Activated naive CD4-positive, alpha-beta T cell treated with Interleukin-2 at 50 U/mL for 16 hours (primary cell): ENCODE results near the gene SACS.
"Not testable (repeated sequence)": the region's sequence is repeated elsewhere in the genome, so short reads cannot be mapped to it uniquely, and the experiment has no call there.

ENCODE experiments used
- DNase-seq: peaks from one replicate; pipeline ENCODE4 v3.0.0-alpha.2; 2020

The SACS gene

DNA sequence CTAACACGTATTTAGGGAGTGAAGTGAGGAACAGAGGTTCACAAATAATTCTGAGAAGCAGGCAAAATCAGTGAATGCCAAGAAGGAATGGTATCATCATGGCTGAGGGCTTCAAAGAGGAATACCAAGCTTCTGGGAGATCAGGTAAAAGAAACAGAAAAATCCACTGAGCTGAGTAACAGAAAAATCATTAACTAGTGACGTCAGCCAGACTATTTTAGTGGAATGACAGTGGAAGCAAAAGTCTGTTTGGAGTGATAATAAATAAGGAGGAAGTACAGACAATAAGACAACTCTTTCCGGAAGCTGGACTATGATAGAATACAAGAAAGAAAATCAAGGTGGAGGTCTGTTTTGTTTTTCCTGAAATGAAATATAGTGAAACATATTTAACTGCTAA lies 83.5 kb downstream of the SACS start:
- DNase-seq: no peak

DNA sequence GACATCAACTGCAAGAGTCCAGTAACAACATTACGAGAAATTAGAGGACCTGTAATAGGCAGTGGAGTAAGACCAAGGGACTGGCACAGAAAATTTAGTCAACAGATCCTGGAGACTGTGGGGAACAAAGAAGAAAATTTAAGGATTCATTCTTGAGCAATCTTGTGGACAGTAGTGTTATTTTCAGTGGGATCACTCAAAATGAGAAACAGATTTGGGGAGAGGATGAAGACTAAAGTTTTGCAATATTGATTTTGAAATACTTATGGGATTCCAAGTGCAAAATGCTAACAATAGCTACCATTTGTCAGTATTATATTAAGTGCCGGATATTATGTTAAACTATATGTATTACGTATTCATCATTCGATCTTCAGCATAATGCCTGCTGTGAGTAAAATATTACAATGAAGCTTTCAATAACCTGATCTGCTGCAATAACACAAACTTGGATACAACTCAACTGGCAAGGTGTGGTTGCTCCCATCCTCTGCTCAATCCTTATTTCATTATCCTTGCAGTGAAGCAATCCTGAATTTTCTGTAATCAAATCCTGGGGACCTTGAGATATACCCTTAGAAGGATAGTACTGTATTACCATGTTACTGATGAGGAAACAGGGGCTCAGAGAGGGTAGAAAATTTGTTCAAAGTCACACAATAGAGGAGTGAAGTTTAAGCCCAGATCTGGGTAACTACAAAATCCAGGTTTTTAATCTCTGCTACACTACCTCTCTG lies 84.2 kb downstream of the SACS start:
- DNase-seq: no peak

DNA sequence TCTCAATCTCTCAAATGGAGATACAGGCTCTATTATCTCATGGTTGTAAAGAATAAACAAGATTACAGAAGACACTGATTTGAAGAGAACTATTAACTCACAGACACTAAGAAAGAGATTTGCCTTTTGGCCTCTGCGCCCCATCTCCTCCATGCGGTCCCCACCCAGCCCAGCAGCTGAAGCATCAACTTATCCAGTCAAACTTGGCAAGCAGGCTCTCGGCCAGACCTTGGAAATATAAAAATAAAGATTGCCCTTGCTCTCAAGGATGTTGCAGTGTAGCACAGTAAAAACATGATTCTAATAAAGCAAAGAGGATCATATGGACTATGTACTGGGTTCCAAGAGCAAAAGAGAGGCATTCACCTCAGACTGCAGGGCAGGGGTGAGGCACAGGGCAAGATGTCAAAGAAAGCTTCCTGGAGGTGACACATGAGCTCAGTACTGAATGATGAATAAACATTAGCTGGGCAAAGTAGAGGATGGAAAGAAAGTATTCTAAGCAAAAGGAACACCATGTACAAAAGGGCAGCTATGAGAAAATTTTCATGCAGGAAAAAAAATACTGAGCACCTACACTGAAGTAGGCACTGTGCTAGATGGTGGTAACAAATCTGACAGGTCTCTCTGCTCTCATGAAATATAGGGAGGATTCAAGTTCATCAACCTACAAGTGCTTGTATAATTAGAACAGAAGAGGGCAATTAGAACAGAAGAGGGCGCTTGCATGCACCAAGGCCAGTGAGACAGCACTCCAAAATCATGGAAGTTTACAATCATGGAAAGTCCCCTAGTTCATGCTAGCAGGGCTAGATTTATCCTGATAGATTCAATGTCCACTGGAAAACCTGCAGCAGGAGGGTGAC lies 85.0 kb downstream of the SACS start:
- no peak for DNase-seq

DNA sequence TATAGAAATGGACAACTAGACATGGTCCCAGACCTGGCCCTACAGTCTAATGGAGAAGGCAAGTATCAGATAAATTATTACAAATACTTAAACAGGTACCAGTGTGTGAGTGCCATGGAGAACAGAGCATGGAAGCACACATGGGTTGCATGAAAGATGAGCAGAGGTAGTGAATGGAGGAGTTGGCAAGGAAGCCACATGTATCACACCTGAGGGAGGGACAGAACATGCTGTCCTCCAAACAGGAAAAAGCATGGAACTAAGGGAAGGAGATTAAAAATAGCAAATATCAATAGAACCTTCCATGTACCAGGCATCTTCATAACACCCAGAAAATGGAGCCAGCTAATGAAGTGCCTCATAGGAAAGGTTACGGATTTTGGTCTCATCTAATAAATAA lies 85.9 kb downstream of the SACS start:
- DNase-seq: no peak

DNA sequence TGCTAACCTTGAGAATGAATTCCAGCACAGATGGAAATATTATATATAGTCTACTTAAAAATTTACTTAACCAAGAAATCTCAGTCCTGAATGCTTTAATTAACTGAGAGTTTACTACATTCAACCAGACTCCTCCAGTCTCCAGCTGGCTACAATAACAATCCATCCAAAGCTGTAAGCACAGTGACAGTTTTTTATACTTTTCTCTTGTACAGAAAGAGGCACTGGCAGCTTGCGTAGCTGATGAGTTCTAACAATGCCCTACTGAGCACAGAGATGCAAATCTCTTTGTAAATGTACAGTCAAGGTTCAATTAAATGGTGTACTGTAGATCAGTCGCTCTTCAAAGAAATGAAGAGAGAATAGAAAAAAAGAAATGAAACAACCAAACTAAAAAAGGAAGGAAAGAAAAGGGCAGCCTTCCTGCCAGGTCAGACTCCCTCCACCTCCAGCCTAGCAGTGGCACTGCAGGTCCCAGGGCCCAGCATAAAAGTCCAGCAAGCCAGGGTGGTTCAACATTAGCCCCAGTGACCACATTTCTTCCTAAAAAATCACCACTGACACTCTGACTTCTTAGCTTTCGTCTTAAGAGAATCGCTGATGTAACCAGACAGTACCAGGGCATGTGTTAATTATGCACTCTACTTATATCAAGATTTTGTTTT lies 88.4 kb downstream of the SACS start:
- no peak for DNase-seq

DNA sequence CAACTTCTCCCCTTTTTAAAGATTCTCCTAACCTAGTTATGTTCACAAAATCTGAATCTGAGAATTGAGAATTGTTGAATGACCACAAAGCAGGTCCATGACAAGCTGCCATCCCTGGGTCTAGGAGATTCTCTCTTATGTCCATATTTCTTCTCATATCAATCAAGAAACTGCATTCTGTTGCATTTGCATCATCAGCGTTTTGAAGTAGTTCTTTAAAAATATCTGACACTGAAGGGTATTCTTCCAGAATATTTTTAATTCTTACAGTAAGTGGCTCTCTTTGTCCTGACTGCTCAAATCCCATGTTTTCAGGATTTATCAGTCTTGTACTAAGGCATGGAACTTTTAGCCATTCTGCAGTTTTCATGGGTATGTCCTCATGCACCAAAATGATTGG lies 94.3 kb downstream of the SACS start:
- no peak for DNase-seq

DNA sequence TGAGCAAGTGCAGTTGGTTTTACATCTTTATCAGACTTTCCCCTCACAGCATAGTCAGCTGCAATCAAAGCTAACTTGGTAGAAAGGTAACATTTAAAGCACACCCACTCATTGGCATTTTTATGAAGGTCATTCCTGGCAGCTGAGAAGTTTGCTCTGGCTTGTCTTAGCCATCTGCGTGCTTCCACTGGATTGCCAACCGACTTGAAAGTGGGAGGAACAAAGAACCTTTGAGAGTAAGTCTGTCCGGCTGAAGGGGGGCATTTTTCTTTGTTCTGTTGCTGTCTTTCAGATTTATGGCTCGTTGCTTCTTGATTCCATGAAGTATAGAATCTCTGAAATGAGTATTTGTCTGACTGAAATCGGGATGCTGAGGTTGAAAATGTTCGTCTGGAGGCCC lies 103.1 kb downstream of the SACS start:
- DNase-seq: no peak

DNA sequence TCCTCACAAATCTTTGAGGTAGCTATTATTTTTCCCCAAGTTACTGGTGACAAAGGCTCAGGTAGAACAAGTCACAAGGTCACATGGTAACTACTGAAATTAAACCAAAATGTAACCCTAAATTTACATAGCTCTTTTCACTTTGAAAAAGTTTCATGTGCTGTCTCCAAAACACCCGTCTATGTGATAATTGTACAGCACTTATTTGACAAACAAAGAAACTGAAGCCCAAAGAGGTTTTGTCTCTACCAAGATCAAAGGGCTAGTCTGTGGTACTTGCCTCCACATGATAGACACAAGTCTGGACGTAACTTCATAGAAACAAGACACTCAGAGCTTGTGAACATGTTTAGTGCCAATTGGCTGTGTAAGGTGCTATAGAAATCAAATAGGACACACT lies 108.3 kb downstream of the SACS start:
- no peak for DNase-seq

DNA sequence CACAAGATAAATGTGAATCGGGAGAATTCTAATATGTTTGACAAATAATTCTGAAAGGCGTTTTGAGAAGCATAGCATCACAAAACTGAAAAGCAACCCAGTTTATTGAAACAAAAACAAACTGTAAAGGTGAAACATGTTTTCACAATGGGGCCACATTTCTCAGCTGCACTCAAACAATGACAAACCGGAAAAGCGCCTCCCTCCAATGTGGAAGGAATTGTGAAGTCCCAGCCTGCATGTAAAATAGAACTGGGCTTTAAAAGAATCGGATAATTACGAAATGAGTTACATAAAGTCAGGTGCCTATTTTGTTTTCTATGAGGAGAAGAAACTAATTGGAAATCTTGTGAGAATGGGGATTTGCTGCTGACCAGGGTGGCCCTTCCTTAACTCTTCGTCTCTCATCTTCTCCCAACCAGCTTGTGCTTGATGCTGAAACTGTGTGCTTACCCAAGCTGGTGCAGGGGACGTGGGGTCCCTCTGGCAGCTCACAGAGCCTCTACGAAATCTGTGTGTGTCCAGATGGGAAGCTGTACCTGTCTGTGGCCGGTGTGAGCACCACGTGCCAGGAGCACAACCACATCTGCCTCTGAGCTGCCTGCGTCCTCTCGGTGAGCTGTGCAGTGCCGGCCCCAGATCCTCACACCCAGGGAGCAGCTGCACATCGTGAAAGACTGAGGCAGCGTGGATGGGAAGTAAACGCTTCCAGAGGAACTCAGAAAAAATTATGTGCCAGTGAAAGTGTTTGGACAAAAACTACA lies 109.4 kb downstream of the SACS start:
- DNase-seq: no peak

DNA sequence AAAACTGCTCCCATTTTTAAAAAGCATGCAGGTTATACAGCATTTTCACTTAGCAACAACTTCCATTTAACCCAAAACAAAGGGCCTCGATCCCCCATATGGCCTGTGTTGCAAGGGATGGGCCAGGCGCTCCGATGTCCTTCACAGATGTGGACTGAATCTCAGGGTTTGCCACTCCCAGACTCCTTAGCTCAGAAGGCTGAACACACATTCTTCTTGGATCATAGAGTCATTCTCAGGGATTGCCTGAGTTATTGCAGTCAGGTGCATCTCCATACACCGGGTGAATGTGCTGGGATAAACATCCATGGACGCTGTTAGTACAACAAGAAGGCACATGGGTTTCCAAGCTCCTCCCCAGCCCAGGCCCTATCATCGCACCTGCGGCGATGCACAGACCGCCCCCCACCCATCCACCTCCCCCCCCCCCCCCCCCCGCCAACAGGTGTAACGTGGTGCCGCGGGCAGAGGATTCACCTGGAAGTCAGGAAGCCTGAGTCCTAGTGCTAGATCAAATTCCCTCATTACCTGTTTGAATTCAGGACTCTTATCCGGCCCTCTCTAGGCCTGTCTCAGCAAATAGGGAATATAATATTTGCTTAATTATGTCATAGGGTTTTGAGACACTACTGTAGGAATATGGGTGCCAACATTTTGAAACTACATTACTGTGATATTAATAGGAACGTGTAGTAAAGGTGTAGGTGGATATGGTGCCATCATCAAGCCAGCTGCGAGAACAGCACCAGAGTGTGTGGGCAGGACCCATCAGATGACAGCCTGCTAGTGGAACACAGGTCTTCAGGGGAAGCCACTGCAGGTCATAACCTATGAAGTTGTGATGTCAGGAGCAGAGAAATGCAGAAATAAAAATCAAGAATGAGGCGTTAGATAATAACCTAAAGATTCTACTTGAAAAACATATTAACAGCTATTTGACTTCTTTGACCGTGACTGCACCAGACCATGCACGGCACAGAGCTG lies 110.9 kb downstream of the SACS start:
- DNase-seq: peak; percentile 9

DNA sequence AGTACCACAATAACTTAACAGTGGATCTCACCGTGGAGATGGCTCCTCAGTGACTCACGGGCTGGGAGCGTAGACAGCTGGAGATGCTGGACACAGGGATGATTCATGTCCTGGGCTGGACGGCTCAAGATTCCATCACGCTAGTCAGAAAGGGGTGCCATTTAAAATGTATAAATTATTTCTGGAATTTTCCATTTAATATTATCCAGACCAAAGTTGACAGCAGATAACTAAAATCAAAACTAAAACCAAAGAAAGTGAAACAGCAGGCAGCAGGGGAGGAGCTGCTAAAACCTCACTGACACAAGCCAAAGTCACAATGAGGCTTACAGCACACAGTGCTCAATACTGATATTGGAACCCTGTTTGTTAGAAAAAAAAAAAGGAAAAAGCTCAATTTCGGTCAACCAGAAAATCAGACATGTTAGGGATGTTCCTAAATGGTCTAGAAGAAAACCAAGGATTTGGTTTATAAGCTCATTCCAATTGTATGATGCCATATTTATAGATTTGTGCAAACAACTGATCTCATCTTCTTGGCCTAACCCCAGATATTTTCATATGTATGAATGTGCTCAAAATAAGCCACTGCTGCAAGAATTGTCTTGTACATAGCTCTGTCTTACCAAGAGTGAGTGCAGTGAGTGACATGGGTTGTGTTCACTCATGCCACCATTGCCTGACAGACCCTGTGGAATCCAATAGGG lies 111.8 kb downstream of the SACS start:
- DNase-seq: peak; percentile 12

DNA sequence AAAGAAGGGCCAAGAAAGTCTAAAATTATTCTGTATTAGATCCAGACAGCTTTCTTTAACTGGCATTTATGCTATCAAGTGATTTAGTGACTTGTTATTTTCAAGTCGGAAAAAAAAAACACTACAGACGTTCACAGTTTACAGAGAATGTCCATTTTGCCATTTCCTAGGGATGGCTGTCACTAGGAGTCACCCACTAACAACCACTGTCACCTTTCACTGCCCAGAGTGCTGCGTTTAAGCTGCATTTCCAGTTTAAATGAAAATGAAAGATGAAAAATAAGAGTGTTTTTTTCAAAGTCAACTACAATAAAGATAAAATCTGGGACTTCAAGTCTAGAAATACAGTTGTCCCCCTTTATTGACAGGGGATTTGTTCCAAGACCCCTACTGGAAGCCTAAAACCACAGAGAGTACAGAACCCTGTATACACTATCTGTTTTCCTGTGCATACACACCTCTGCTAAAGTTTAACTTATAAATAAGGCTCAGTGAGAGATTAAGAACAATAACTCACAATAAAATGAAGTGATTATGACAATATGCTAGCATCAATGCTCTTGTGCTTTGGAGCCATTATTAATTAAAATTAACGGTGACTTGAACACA lies 112.5 kb downstream of the SACS start:
- DNase-seq: no peak

DNA sequence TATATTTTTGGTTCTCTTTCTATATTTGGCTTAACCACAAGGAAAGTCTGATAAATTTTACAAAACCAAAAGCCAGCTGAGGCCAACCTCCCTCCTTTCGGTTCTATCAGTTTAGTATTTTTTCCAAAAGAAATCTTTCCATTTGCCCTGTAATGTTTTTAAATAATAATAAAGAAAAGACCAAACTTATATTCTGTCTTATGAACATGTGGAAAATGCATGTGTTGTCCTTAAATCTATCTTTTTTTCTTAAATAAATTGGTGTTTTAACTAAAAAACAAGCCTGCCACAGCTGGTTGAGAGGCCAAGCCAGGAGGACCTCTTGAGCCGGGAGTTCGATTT lies 113.6 kb downstream of the SACS start:
- no peak for DNase-seq

DNA sequence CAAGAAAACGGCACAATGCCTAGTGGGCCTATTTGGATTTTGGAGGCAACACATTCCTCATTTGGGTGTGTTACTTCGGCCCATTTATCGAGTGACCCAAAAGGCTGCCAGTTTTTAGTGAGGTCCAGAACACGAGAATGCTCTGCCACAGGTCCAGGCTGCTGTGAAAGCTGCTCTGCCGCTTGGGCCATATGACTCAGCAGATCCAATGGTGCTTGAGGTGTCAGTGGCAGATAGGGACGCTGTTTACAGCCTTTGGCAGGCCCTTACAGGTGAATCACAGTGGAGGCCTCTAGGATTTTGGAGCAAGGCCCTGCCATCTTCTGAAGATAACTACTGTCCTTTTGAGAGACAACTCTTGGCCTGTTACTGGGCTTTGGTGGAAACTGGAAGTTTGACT lies 118.7 kb downstream of the SACS start:
- not testable (repeated sequence) for DNase-seq

DNA sequence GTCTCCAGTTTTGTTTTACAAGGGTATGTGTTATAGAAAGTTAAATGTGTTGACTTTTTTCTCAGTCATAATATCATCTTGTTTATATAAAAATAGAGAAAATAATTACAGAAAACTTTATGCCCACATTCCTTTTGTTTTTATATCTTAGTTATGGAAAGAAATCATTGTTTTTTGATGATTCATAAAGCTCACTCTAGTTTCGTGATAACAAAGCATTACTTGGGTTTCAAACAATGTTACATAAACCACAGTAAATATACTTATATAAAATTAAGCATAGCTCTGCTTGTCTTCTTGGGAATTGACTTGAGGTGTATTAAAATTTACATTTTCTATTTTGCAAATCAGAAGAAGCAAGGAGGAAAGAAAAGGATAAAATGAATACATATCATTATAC lies 140.9 kb downstream of the SACS start:
- no peak for DNase-seq

DNA sequence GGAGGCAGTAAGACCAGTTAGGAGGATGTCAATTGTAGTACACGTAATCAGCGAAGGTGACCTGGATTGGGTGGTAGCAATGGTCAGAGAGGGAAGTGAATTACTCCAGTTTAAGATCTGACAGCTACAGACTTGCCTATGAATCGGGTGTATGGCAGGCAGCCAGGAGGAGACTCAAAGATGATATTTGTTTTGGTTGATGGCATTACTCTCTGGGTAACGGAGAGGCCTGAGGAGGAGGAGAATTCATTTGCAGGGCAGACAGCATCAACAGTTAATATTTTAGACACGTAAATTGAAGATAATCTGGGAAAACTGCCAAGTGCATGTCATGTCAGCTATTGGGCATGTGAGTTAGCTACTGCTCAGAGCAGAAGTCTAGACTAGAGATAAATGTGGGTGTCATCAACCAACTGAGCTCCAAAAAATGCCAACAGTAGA lies 143.6 kb downstream of the SACS start:
- no peak for DNase-seq

DNA sequence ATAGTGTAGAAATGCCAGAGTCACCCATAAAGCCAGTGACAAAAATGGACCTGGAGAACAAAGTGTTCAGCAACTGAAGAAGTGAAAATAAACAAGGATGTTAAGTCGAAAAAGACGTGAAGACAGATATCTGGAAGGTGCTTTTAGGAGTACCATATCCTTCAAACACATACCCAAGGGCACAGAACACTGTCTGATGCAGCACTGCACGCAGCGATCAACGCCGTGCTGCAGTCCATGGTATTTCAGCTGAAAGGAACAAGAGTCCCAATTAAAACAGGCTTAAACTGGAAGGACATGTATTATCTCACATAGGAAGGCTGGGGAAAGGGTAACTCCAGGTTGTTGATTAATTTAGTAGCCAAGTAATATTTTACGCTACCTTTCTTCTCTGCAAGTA lies 144.5 kb downstream of the SACS start:
- DNase-seq: no peak

DNA sequence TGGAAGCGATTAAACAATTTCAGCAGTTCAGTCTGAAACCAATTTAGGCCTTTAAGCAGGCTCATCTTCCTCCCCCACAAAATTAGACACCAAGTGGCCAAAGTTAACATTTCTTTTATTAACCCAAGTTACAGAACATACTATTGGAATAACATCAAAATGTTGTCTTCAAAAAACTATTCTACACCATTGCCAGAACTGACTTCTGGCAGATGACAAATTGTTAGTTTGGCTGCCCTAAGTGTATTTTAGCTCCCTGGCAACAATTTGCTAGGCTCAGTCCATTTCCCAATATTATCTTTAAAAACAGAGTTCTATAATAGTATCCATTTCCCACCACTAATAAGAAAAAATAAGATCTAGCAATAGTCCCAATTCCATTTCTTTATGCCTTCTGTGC lies 144.9 kb downstream of the SACS start:
- no peak for DNase-seq

DNA sequence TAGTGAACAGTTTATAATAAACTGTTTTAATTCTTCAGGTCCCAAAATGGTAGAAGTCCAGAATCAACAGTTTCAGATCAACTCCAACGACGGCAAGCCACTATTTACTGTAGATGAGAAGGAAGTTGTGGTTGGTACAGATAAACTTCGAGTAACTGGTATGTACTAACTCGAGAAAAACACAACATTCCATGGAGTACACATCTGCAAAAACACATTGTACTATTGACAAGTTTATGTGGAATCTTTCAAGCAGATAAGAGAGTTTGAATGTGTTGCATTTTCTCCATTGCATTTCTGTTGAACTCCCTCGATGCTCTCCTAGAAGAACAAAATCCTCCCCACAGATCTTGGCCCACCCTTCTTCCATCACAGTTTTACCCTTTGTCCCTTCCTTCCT lies 154.2 kb downstream of the SACS start:
- DNase-seq: no peak
